NCI-H524 treated with DMSO at 0.1 percent for 48 hours (cell line): ENCODE measurements around the gene UCHL5.
"Not testable (repeated sequence)": the region's sequence is repeated elsewhere in the genome, so short reads cannot be mapped to it uniquely, and the experiment has no call there.

Experiments used
- DNase-seq: peaks from one replicate; lab custom pipeline; 2025; lab: John Stamatoyannopoulos, UW

The UCHL5 gene

GRCh38 chr1:193065954-193066353 lies 6.8 kb upstream of the UCHL5 start:
- no peak for DNase-seq

- DNase-seq, result no peak
Measured at GRCh38 chr1:193062698-193063463, 3.7 kb upstream of the UCHL5 start.

DNA sequence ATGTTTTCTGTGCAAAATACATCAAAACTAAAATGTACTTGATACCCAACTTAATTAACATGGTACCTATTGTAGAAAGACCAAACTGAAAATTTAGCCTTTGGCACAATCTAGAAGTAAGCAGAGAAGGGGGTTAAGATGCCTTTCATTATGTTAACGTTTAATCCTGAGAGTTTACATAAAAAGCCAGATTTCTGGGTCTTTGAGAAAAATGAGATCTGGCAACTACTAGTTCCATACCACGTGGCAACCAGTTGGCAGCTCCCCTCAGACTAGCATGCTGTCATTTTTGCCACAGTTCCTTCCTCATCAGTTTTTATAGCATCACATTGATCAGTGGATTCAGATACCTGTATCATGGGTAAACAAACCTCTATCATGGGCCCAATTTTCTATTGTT lies 1.8 kb upstream of the UCHL5 start:
- DNase-seq, result no peak

DNA sequence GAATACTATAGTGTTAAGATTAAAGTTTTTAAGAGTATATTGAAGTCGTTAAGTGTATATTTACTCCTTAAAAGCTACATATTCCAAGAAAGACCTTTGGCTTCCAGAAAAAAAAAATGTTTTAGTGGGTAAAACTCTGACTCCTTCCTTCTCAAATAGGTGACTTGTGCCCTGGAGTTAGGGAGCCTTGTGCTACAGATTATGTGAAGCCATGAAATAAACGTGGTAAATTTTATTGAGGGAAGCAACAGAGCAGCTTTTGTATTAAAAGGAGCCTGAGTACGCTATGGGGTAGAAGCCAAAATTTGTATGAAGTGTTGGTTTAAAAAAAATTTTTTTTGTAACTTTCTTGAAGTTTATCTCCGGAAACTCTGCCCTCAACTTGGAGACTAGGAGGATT lies 1.2 kb upstream of the UCHL5 start:
- DNase-seq, result no peak

GRCh38 chr1:193060115-193060403 lies 899 bp upstream of the UCHL5 start:
- DNase-seq, result no peak

GRCh38 chr1:193058529-193059281 lies 455 bp downstream of the UCHL5 start:
- DNase-seq, result no peak

- no peak for DNase-seq
Measured at GRCh38 chr1:193054169-193054675, 4.9 kb downstream of the UCHL5 start.

- not testable (repeated sequence) for DNase-seq
Measured at GRCh38 chr1:193048913-193049312, 10.2 kb downstream of the UCHL5 start.

GRCh38 chr1:193042766-193043691 lies 16.1 kb downstream of the UCHL5 start:
- no peak for DNase-seq

DNA sequence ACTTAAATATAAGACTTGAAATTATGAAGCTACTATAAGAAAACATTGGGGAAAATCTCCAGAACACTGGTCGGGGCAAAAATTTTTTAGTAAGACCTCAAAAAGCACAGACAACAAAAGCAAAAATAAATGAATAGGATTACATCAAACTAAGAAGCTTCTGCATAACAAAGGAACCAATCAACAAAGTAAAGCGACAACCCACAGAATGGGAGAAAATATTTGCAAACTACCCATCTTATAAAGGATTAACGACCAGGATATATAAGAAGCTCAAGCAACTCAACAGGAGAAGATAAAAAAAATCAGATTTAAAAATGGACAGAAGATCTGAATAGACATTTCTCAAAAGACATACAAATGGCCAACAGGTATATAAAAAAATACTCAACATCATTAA lies 19.1 kb downstream of the UCHL5 start:
- DNase-seq, result no peak

DNA sequence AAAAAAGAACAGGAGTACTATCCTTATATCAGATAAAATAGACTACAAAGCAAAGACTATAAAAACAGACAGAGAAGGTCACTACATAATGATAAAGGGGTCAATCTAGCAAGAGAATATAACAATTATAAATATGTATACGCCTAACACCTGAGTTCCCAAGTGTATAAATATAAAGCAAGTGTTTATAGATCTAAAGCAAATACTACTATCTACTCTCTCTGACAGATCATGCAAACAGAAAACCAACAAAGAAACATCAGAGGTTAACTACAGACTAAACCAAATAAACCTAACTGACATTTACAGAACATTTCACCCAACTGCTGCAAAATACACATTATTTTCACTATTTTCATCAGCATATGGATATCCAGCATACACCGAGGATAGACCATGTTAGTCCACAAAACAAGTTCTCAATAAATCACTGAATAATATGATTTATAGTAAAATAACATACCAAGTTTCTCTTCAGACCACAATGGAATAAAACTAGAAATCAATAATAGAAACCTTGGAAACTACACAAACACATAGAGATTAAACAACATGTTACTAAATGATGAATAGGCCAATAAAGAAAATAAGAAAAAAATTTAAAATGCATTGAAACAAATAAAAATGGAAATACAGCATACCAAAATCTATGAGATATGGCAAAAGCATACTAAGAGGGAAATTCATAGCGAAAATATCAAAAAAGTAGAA lies 22.7 kb downstream of the UCHL5 start:
- no peak for DNase-seq

GRCh38 chr1:193033610-193034009 lies 25.6 kb downstream of the UCHL5 start:
- no peak for DNase-seq

DNA sequence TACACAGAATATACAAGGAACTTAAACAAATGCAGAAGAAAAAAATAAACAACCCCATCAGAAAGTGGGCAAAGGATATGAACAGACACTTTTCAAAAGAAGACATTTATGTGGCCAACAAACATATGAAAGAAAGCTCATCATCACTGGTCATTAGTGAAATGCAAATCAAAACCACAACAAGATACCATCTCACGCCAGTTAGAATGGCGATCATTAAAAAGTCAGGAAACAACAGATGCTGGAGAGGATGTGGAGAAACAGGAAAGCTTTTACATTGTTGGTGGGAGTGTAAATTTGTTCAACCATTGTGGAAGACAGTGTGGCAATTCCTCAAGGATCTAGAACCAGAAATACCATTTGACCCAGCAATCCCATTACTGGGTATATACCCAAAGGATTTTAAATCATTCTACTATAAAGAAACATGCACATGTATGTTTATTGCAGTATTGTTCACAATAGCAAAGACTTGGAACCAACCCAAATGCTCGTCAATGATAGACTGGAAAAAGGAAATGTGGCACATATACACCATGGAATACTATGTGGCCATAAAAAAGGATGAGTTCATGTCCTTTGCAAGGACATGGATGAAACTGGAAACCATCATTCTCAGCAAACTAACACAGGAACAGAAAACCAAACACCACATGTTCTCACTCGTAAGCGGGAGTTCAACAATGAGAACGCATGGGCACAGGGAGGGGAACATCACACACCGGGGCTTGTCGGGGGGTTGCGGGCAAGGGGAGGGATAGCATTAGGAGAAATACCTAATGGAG lies 26.3 kb downstream of the UCHL5 start:
- not testable (repeated sequence) for DNase-seq

GRCh38 chr1:193031431-193031830 lies 27.7 kb downstream of the UCHL5 start:
- DNase-seq, result no peak

GRCh38 chr1:193030280-193030679 lies 28.9 kb downstream of the UCHL5 start:
- no peak for DNase-seq

DNA sequence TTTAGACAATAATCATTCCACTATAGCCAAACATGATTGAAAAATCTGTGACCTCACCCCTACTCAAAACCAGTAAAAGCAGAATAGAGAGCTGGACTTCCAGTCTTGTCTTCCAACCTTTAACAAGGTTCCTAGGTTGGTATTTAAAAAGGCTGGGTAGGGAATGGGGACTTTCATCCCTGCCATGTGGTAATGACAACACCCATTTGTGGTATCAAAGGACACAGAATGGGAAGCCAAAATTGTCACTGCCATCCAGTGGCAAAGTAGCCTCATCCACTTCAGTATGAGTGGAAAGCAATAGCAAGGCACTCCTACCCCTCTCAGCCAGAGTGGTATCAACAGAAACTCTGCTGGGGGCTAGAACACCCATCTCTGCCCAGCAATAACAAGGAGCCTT lies 33.9 kb downstream of the UCHL5 start:
- DNase-seq, result no peak

- peak; percentile 9 for DNase-seq
Measured at GRCh38 chr1:193019442-193020026, 39.6 kb downstream of the UCHL5 start.

GRCh38 chr1:193016788-193017187 lies 42.4 kb downstream of the UCHL5 start:
- DNase-seq, result no peak

GRCh38 chr1:193014400-193014799 lies 44.8 kb downstream of the UCHL5 start:
- no peak for DNase-seq

DNA sequence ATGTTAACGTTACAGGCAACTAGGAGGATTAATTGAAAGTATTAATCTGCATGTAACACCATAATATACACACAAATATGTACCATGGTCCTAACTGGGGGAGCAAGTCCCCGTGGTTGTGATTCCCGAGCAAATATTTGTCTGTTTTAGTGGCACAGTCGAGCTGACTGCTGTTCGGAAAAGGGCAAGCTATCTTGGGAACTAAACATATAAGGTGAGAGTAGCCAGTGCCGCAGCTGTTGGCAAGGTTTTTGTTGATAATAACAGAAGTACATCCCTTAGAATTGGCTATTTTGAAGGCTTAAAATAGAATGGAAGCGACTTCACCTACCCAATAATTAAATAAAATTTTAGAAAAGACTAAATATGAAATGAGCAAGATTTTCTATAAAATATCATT lies 45.5 kb downstream of the UCHL5 start:
- DNase-seq, result no peak

DNA sequence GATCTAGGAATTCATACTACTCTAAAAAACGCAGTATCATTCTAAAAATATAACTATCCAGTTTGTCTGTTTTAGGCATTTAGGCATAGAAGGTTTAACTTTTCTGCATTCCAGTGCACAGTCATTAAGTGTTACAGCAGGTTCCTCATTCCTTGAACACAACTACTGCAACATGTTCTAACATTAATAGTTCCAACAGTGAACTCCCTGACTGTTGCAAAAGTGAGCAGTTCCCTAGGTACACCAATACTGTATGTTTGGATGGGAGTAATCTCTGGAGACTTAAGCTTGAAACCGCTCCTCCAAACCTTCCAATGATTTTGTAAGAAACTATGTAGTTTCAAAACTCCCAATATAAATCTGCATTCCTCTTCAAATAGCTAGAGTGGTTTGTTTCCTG lies 46.2 kb downstream of the UCHL5 start:
- no peak for DNase-seq
